ENCODE results near the gene MAP3K5. TPM values are rescaled to one million over a fixed set of nuclear protein-coding genes. Genes with fewer than 3 reads are reported as not detected.

The MAP3K5 gene
- total and polyA plus RNA-seq, 9 of the 15 experiments (the other 6 are each of a cell fraction or from before 2014, with no cell fraction given) = 2.2 to 13.0 (median 9.9) TPM

DNA sequence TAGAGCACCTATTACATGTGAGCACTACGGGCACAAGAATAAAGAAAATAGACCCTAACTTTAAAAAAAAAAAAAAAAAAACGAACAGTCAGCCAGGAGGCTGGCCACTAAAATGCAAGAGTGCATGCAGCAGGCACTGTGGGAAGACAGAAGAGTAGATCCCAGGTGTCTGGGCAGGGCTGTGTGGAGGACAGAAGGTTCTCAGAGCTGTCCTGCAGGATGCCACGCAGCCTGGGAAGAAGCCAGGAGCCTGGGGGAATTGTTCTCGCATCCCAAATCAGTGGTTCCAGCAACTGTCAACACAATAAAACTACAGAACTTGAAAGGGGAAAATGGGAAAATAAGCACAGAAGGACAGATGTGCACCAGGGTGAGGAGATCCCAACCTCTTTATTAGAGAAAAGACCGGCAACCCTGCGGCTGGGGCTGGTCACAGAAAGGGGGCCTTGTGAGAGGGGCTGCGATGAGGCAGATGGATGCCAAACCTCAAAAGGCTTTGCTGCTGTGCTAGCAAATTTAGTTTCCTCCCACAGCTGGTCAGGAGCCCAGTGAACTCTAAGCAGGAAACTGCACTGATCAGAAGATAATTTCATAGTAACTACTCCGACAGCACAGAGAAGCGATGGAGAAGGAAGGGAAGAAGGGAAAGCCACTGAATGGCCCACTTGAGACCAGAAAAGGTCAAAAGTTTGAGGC, 30.9 kb downstream of the MAP3K5 start (continued):
- TF ChIP-seq SIX5 (IDR thresholded peaks at IDR 0.05; ENCODE audit: borderline replicate concordance in 1 of 2, insufficient read depth in 1 of 2, low read depth in 1 of 2, low read length in 2 of 2) (no peak), GATA2 (CRISPR knock-in tag; IDR thresholded peaks at IDR 0.05) (peak; percentile 98), ZNF316 (IDR thresholded peaks at IDR 0.05) (0 out of 2 replicates have a peak, but pooled peaks have one; percentile 16), ZNF589 (CRISPR knock-in tag; IDR thresholded peaks at IDR 0.05; ENCODE audit: low read depth) (peak; percentile 20; the same call in 1 of the 2 replicates), RNF2 (IDR thresholded peaks at IDR 0.05) (peak; percentile 46; the same call in 1 of the 2 replicates), SAP30 (IDR thresholded peaks at IDR 0.05; ENCODE audit: borderline replicate concordance, insufficient read depth, low read depth, low read length, poor library complexity, severe bottlenecking) (no peak), CREM (IDR thresholded peaks at IDR 0.05; ENCODE audit: low read depth) (no peak), CREB5 (CRISPR knock-in tag; IDR thresholded peaks at IDR 0.05) (no peak), COPS2 (conservative IDR thresholded peaks at IDR 0.05) (no peak), TEAD4 (IDR thresholded peaks at IDR 0.05; ENCODE audit: low read length) (no peak), TEAD4 (CRISPR knock-in tag; IDR thresholded peaks at IDR 0.05; ENCODE audit: borderline replicate concordance) (no peak), RCOR1 (IDR thresholded peaks at IDR 0.05; ENCODE audit: borderline replicate concordance in 1 of 2, low read depth in 2 of 2, low read length in 2 of 2) (peak in 1 of 2 experiments; percentile 76; a peak in 2 of 4 replicates), BRF1 (IDR thresholded peaks at IDR 0.05; ENCODE audit: borderline replicate concordance, extremely low read depth, insufficient read length) (no peak), SP2 (IDR thresholded peaks at IDR 0.05; ENCODE audit: extremely low read depth, low read depth, low read length, poor library complexity, severe bottlenecking) (no peak), NFIX (CRISPR knock-in tag; IDR thresholded peaks at IDR 0.05; ENCODE audit: low read depth) (no peak)
- TF ChIP-seq, protein P1, sequence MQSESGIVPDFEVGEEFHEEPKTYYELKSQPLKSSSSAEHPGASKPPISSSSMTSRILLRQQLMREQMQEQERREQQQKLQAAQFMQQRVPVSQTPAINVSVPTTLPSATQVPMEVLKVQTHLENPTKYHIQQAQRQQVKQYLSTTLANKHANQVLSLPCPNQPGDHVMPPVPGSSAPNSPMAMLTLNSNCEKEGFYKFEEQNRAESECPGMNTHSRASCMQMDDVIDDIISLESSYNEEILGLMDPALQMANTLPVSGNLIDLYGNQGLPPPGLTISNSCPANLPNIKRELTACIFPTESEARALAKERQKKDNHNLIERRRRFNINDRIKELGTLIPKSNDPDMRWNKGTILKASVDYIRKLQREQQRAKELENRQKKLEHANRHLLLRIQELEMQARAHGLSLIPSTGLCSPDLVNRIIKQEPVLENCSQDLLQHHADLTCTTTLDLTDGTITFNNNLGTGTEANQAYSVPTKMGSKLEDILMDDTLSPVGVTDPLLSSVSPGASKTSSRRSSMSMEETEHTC (IDR thresholded peaks at IDR 0.05) = no peak
- TF ChIP-seq, protein P2, sequence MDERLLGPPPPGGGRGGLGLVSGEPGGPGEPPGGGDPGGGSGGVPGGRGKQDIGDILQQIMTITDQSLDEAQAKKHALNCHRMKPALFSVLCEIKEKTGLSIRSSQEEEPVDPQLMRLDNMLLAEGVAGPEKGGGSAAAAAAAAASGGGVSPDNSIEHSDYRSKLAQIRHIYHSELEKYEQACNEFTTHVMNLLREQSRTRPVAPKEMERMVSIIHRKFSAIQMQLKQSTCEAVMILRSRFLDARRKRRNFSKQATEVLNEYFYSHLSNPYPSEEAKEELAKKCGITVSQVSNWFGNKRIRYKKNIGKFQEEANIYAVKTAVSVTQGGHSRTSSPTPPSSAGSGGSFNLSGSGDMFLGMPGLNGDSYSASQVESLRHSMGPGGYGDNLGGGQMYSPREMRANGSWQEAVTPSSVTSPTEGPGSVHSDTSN (CRISPR knock-in tag; IDR thresholded peaks at IDR 0.05; ENCODE audit: low read depth) = no peak
- TF ChIP-seq, protein P2 (tag; conservative IDR thresholded peaks at IDR 0.05; ENCODE audit: low read depth) = no peak
- TF ChIP-seq, protein P3, sequence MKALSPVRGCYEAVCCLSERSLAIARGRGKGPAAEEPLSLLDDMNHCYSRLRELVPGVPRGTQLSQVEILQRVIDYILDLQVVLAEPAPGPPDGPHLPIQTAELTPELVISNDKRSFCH (CRISPR knock-in tag; IDR thresholded peaks at IDR 0.05) = no peak
- TF ChIP-seq, protein P3 (tag; IDR thresholded peaks at IDR 0.05) = 0 out of 2 replicates have a peak, but pooled peaks have one; percentile 15
- TF ChIP-seq, protein P4, sequence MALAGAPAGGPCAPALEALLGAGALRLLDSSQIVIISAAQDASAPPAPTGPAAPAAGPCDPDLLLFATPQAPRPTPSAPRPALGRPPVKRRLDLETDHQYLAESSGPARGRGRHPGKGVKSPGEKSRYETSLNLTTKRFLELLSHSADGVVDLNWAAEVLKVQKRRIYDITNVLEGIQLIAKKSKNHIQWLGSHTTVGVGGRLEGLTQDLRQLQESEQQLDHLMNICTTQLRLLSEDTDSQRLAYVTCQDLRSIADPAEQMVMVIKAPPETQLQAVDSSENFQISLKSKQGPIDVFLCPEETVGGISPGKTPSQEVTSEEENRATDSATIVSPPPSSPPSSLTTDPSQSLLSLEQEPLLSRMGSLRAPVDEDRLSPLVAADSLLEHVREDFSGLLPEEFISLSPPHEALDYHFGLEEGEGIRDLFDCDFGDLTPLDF (CRISPR knock-in tag; IDR thresholded peaks at IDR 0.05) = no peak
